ENCODE results near the gene DEPP1. TPM values are rescaled to one million over a fixed set of nuclear protein-coding genes. Genes with fewer than 3 reads are reported as not detected.

Gene DEPP1
- polyA plus RNA-seq, 1 experiment = 11.9 TPM

DNA sequence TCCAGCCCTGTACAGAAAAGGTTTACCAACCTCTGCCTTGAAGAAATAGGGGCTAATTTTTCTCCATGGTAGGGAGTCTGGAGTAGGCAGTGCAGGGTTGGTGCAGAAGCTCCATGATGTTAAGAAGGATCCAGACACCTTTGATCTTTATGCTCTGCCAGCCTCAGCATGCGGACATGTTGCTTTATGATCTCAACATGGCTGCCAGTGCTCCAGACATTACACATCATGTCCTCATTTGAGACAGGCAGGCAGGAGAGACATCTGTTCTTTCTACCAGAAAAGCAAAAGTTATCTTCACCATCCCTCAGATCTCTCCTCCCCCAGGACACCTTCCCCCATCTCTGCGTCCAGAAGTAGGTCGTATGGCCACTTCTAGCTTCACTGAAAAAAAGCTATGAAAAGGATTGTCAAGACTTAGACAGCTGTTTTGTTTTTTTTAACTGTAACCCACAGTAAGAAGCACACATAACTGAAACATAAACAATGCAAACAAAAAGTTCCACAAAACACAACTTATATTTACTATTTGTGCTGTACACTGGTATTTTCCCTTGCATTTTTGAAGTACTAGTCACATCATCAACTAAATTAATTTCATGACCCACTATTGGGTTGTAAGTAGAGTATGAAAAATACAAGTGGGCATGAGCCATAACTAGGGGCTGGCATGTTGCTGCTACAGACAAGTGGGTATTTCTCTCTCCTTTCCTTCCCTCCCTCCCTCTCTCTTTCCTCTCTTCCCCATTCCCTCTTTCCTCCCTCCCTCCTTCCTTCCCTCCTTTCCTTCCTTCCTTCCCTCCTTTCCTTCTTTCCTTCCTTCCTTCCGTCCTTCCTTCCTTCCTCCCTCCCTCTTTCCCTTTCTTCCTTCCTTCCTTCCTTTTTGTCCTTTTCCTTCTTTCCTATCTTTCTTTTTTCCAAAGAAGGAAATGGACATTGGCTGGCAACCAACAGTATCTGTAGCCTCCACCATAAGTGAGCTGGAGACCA, 21.6 kb downstream of the DEPP1 start:
- Histone ChIP-seq H3K36me3 (ENCODE audit: control insufficient read depth, insufficient read depth, low read length) (no peaks in the 10 kb centered on the region), H3K4me3 (ENCODE audit: low read depth, low read length) (no peak overlapping the region), H3K27me3 (ENCODE audit: control insufficient read depth, insufficient read depth, low read length) (no peaks in the 10 kb centered on the region)
- TF ChIP-seq, protein P1, sequence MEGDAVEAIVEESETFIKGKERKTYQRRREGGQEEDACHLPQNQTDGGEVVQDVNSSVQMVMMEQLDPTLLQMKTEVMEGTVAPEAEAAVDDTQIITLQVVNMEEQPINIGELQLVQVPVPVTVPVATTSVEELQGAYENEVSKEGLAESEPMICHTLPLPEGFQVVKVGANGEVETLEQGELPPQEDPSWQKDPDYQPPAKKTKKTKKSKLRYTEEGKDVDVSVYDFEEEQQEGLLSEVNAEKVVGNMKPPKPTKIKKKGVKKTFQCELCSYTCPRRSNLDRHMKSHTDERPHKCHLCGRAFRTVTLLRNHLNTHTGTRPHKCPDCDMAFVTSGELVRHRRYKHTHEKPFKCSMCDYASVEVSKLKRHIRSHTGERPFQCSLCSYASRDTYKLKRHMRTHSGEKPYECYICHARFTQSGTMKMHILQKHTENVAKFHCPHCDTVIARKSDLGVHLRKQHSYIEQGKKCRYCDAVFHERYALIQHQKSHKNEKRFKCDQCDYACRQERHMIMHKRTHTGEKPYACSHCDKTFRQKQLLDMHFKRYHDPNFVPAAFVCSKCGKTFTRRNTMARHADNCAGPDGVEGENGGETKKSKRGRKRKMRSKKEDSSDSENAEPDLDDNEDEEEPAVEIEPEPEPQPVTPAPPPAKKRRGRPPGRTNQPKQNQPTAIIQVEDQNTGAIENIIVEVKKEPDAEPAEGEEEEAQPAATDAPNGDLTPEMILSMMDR (IDR thresholded peaks at IDR 0.05; ENCODE audit: insufficient read depth, low read depth, low read length) = no peak
- ChIA-PET POLR2A (no interaction called here), CTCF (interaction anchor here (0.7 to 0.9 kb wide), 2 partner anchors 45 to 1214 kb away, joined by 3 to 5 read pairs; no protein-coding TSS in a partner anchor)
- DNase-seq (ENCODE audit: low read depth) = no peak

DNA sequence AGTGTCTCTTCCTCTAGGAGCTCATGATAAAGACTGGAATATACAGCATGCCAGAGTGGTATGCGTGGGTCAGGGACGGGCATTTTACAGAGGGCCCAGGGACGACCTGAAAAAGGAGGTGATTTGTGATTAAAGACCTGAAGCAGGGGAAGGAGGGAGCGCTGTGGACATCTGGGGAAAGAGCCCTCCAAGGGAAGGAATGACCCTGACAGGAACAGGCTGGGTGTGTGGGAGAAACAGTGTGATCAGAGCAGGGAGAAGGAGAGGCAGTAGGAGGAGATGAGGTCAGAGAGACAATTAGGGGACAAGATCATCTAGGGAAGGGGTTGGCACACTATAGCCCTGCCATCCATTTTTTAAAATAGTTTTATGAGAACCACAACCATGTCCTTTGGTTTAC, 22.4 kb downstream of the DEPP1 start:
- TF ChIP-seq, protein P1 (IDR thresholded peaks at IDR 0.05; ENCODE audit: insufficient read depth, low read depth, low read length) = no peak
- DNase-seq (ENCODE audit: low read depth) = no peak
- Histone ChIP-seq H3K36me3 (ENCODE audit: control insufficient read depth, insufficient read depth, low read length) (no peaks in the 10 kb centered on the region), H3K4me3 (ENCODE audit: low read depth, low read length) (no peak overlapping the region), H3K27me3 (ENCODE audit: control insufficient read depth, insufficient read depth, low read length) (no peaks in the 10 kb centered on the region)
- ChIA-PET CTCF (interaction anchor here (0.9 kb wide), 1 partner anchor 46 kb away, joined by 3 read pairs; no protein-coding TSS in a partner anchor), POLR2A (no interaction called here)

DNA sequence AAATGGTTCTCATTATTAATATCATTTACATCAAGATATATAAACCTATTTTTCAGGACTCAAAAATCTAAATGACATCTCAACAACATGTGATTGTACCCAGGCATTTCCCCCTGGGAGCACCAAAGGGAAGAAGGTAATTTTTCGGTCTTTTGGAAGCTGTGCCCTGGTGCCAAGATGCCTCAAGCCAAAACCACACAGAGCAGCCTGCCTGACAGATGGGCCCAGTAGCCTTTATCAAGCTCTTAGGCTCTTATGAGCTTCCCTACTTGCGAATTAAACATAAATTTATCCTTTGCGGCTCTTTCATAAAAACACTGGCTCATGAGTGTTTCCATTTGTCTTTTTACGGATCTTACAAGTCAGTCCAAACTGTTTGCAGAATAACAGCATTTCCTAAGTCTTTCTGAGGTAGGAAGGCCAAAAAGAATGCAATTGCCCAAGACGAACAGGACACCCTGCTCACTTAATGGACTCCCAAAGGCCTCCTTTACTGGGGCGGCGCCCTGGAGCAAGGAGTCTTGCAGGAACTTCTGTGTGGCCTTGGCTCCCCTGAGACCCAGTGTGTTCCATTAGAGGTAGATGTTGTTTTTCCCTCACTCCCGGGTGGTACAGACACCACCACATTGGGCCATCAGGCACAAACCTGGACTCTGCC, 23.1 kb downstream of the DEPP1 start:
- TF ChIP-seq, protein P1 (IDR thresholded peaks at IDR 0.05; ENCODE audit: insufficient read depth, low read depth, low read length) = no peak
- H3K27me3 ChIP-seq (ENCODE audit: control insufficient read depth, insufficient read depth, low read length) = no peaks in the 10 kb centered on the region
- ChIA-PET POLR2A (no interaction called here), CTCF (interaction anchor here (6.0 kb wide), 1 partner anchor 23 kb away, joined by 30 read pairs; no protein-coding TSS in a partner anchor)
- no peaks in the 10 kb centered on the region for H3K36me3 ChIP-seq (ENCODE audit: control insufficient read depth, insufficient read depth, low read length)
- DNase-seq (ENCODE audit: low read depth) = no peak
- H3K4me3 ChIP-seq (ENCODE audit: low read depth, low read length) = no peak overlapping the region

- no peak for DNase-seq (ENCODE audit: low read depth)
- TF ChIP-seq, protein P1 (IDR thresholded peaks at IDR 0.05; ENCODE audit: insufficient read depth, low read depth, low read length) = no peak
- CTCF ChIA-PET = interaction anchor here (6.0 kb wide), 1 partner anchor 22 kb away, joined by 30 read pairs; no protein-coding TSS in a partner anchor
These were observed 23.6 kb downstream of the DEPP1 start for GRCh38 chr10:44954962-44955361.

DNA sequence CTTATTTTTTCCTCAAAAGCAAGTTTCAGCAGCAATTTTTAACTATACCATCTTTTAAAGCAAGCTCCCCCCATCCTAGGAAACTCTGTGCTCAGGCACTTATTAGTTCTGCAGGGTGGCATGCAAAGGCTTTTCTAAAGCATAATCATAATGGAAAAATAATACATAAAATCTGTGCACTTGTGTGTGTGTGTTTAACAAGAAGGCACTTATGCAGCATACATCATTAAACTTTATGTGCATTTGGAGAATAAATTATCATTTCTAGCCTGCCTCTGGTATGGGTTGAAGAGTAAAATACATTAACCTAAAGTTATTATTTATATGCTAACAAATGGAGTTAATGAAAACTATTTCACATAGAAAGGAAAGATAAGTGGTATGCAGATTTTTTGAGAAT, 24.6 kb downstream of the DEPP1 start:
- H3K36me3 ChIP-seq (ENCODE audit: control insufficient read depth, insufficient read depth, low read length) = no peaks in the 10 kb centered on the region
- no peak for DNase-seq (ENCODE audit: low read depth)
- H3K27me3 ChIP-seq (ENCODE audit: control insufficient read depth, insufficient read depth, low read length) = no peaks in the 10 kb centered on the region
- CTCF ChIA-PET = interaction anchor here (0.5 to 6.0 kb wide), 2 partner anchors 21 to 45 kb away, joined by 3 to 30 read pairs; no protein-coding TSS in a partner anchor
- no peak overlapping the region for H3K4me3 ChIP-seq (ENCODE audit: low read depth, low read length)
- POLR2A ChIA-PET = no interaction called here
- TF ChIP-seq, protein P1 (IDR thresholded peaks at IDR 0.05; ENCODE audit: insufficient read depth, low read depth, low read length) = no peak

More at GRCh38 chr10:44954962-44955361, 23.6 kb downstream of the DEPP1 start:
- H3K27me3 ChIP-seq (ENCODE audit: control insufficient read depth, insufficient read depth, low read length) = no peaks in the 10 kb centered on the region
- H3K4me3 ChIP-seq (ENCODE audit: low read depth, low read length) = no peak overlapping the region
- POLR2A ChIA-PET = no interaction called here
- H3K36me3 ChIP-seq (ENCODE audit: control insufficient read depth, insufficient read depth, low read length) = no peaks in the 10 kb centered on the region
